ENCODE results near the gene SFSWAP. TPM values are rescaled to one million over a fixed set of nuclear protein-coding genes. Genes with fewer than 3 reads are reported as not detected.

The SFSWAP gene
- total RNA-seq, 2 experiments from 2014 or later = 54.9 to 55.9 TPM

GRCh38 chr12:131833896-131834641, 123.2 kb downstream of the SFSWAP start:
- Mint-ChIP-seq H3K9me3 (ENCODE audit: low read depth) (no peaks in the 10 kb centered on the region), H3K27ac (no peak overlapping the region), H3K4me1 (peaks cover 7% of the 10 kb centered on the region), H3K27me3 (peaks cover 32% of the 10 kb centered on the region), H3K36me3 (no peaks in the 10 kb centered on the region), H3K4me3 (no peak overlapping the region)
- CTCF ChIA-PET = no interaction called here
- DNase-seq (no peak), ATAC-seq (no peak)

GRCh38 chr12:131834798-131835615, 124.1 kb downstream of the SFSWAP start:
- no peak overlapping the region for H3K4me3 Mint-ChIP-seq
- CTCF ChIA-PET = interaction anchor here (1.3 kb wide), 1 partner anchor 145 kb away, joined by 3 read pairs; no protein-coding TSS in a partner anchor
- ATAC-seq (no peak), DNase-seq (no peak)
- H3K9me3 Mint-ChIP-seq (ENCODE audit: low read depth) = no peaks in the 10 kb centered on the region
- peaks cover 4% of the 10 kb centered on the region for H3K4me1 Mint-ChIP-seq
- no peak overlapping the region for H3K27ac Mint-ChIP-seq
- peaks cover 23% of the 10 kb centered on the region for H3K27me3 Mint-ChIP-seq
- no peaks in the 10 kb centered on the region for H3K36me3 Mint-ChIP-seq

GRCh38 chr12:131835616-131836171, 124.8 kb downstream of the SFSWAP start:
- Mint-ChIP-seq H3K27me3 (peaks cover 21% of the 10 kb centered on the region), H3K9me3 (ENCODE audit: low read depth) (no peaks in the 10 kb centered on the region), H3K27ac (no peak overlapping the region), H3K4me1 (peaks cover 4% of the 10 kb centered on the region), H3K36me3 (no peaks in the 10 kb centered on the region), H3K4me3 (no peak overlapping the region)
- CTCF ChIA-PET = interaction anchor here (0.7 to 1.4 kb wide), 5 partner anchors 24 to 737 kb away, joined by 3 to 4 read pairs (median 3); partner anchors contain the start of gene EP400
- DNase-seq = no peak
- ATAC-seq = no peak

GRCh38 chr12:131836193-131836592, 125.3 kb downstream of the SFSWAP start:
- CTCF ChIA-PET = interaction anchor here (0.7 to 1.4 kb wide), 5 partner anchors 25 to 737 kb away, joined by 3 to 4 read pairs (median 3); partner anchors contain the start of gene EP400
- no peak for DNase-seq
- no peak for ATAC-seq
- H3K4me3 Mint-ChIP-seq = no peak overlapping the region
- H3K27ac Mint-ChIP-seq = no peak overlapping the region
- H3K4me1 Mint-ChIP-seq = no peaks in the 10 kb centered on the region
- no peaks in the 10 kb centered on the region for H3K36me3 Mint-ChIP-seq
- no peaks in the 10 kb centered on the region for H3K9me3 Mint-ChIP-seq (ENCODE audit: low read depth)
- peaks cover 16% of the 10 kb centered on the region for H3K27me3 Mint-ChIP-seq

DNA sequence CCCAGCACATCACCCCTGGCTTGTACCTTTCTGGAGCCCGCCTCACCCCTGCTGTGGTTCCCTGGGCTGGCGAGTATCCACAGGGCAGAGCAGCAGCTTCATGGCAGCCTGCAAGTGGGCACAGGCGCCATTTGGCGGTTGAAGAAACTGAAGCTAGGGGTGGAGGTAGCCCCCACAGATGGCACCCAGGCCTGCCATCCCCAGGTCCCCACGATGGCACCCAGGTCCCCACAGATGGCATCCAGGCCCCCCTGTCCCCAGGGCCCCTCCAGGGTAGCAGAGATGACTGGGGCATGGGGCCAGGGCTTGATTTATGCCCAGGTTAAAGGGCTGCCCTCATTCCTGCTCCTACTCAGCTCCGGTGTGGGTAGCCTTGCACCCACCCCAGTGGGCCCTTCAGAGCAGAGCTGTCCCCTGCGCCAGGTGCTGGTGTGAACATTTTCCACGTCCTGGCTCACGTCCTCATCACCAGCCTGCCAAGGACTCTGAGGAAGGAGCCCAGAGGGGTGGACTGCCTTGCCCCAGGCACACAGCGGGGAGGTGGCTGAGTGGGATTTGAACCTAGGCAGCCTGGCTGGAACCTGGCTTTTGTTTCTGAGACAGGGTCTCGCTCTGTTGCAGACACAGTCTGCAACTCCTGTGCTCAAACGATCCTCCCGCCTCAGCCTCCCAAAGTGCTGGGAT, 126.0 kb downstream of the SFSWAP start:
- no peaks in the 10 kb centered on the region for H3K36me3 Mint-ChIP-seq
- H3K9me3 Mint-ChIP-seq (ENCODE audit: low read depth) = no peaks in the 10 kb centered on the region
- H3K27me3 Mint-ChIP-seq = peaks cover 12% of the 10 kb centered on the region
- no peak for ATAC-seq
- no peak overlapping the region for H3K4me3 Mint-ChIP-seq
- H3K4me1 Mint-ChIP-seq = no peaks in the 10 kb centered on the region
- no peak overlapping the region for H3K27ac Mint-ChIP-seq
- no peak for DNase-seq
- CTCF ChIA-PET = interaction anchor here (0.8 to 1.4 kb wide), 3 partner anchors 25 to 113 kb away, joined by 3 to 4 read pairs (median 3); partner anchors contain the start of gene EP400

- no peak for DNase-seq
- no peaks in the 10 kb centered on the region for H3K4me1 Mint-ChIP-seq
- CTCF ChIA-PET = no interaction called here
Observed at GRCh38 chr12:131840643-131841416, 129.9 kb downstream of the SFSWAP start.

DNA sequence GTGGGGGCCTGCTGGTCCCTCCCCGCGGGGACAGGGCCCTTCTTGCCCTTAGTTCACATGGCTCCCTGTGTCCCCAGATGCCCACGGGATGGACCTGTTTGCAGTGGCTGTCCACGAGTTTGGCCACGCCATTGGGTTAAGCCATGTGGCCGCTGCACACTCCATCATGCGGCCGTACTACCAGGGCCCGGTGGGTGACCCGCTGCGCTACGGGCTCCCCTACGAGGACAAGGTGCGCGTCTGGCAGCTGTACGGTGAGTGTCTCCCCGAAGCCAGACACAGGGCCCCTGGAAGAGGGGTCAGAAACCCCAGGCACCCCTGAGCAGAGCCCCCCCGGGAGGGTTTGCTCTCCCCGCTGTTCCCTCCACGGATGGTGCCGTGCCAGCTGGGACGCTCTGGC, 130.7 kb downstream of the SFSWAP start:
- Mint-ChIP-seq H3K27ac (no peak overlapping the region), H3K4me1 (no peaks in the 10 kb centered on the region), H3K9me3 (ENCODE audit: low read depth) (no peaks in the 10 kb centered on the region), H3K4me3 (no peak overlapping the region), H3K27me3 (no peaks in the 10 kb centered on the region), H3K36me3 (no peaks in the 10 kb centered on the region)
- CTCF ChIA-PET = no interaction called here
- no peak for ATAC-seq
- DNase-seq = no peak

More at GRCh38 chr12:131840643-131841416, 129.9 kb downstream of the SFSWAP start:
- ATAC-seq = no peak
- Mint-ChIP-seq H3K27me3 (no peaks in the 10 kb centered on the region), H3K36me3 (no peaks in the 10 kb centered on the region), H3K27ac (no peak overlapping the region), H3K4me3 (no peak overlapping the region), H3K9me3 (ENCODE audit: low read depth) (no peaks in the 10 kb centered on the region)

DNA sequence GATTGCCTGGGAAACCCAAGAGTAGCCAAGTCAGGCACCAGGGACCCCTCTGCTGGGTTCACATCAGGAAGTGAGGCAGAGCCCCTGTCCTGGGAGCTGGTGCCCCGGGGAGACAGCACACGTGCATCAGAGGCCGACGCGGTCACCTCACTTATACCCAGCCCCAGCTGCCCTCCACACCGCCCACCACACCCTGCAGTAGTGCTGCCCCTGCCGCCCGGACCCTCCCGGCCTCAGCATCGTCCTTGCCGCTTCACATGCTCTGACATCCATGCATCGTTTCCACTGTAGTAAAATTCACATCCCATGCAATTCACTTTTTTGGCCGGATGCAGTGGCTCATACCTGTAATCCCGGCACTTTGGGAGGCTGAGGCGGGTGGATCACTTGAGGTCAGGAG, 131.3 kb downstream of the SFSWAP start:
- H3K27me3 Mint-ChIP-seq = no peaks in the 10 kb centered on the region
- ATAC-seq (no peak), DNase-seq (no peak)
- no peak overlapping the region for H3K27ac Mint-ChIP-seq
- CTCF ChIA-PET = interaction anchor here (0.7 kb wide), 1 partner anchor 138 kb away, joined by 3 read pairs; no protein-coding TSS in a partner anchor
- H3K9me3 Mint-ChIP-seq (ENCODE audit: low read depth) = no peaks in the 10 kb centered on the region
- no peak overlapping the region for H3K4me3 Mint-ChIP-seq
- peaks cover 2% of the 10 kb centered on the region for H3K4me1 Mint-ChIP-seq
- H3K36me3 Mint-ChIP-seq = no peaks in the 10 kb centered on the region

DNA sequence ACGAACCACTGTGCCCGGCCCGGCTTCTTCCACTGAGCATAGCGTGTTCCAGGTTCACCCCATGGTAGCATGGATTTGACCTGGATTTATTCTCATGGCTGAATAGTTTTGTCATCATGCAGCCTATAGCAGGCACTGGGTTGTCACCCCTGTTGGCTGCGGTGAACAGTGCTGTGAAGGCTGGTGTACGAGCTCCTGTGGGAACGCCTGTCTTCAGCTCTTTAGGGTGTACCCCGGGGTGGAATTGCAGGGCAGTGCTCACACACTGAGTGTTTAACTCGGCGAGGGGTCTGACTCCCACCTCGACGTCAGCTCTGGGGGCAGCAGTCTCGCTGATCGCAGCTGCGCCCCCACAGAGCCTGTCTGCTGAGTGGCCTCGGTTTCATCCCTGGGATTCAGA, 132.6 kb downstream of the SFSWAP start:
- CTCF ChIA-PET = no interaction called here

GRCh38 chr12:131844140-131844539, 133.2 kb downstream of the SFSWAP start:
- H3K27ac Mint-ChIP-seq = no peak overlapping the region
- H3K27me3 Mint-ChIP-seq = no peaks in the 10 kb centered on the region
- CTCF ChIA-PET = no interaction called here
- no peak for DNase-seq
- H3K9me3 Mint-ChIP-seq (ENCODE audit: low read depth) = no peaks in the 10 kb centered on the region
- peaks cover 2% of the 10 kb centered on the region for H3K4me1 Mint-ChIP-seq
- no peak overlapping the region for H3K4me3 Mint-ChIP-seq
- H3K36me3 Mint-ChIP-seq = no peaks in the 10 kb centered on the region
- no peak for ATAC-seq

More for the DNA sequence above, 132.6 kb downstream of the SFSWAP start:
- H3K36me3 Mint-ChIP-seq = no peaks in the 10 kb centered on the region
- no peak for DNase-seq
- H3K9me3 Mint-ChIP-seq (ENCODE audit: low read depth) = no peaks in the 10 kb centered on the region
- no peak overlapping the region for H3K4me3 Mint-ChIP-seq
- no peaks in the 10 kb centered on the region for H3K27me3 Mint-ChIP-seq
- ATAC-seq = no peak
- peaks cover 2% of the 10 kb centered on the region for H3K4me1 Mint-ChIP-seq
- no peak overlapping the region for H3K27ac Mint-ChIP-seq

DNA sequence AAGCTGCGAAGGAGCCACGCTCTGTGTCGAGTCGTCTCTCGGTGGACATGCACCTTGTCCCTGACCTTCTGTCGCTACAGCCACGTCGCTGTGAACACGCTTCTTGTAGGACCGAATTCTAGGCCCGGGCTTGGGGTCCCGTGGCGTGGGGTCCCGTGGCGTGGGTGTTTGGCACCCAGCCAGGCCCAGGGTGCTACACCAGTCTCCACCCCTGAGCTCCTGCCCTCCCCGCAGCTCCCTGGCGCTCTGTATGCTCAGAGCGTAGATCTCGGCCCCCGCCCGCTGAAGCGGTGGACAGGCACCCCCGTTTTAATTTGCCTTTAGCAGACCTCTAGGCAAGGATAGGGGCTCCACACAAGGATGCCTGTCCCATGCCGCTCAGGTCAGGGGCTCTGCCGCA, 133.8 kb downstream of the SFSWAP start:
- CTCF ChIA-PET = no interaction called here
- no peaks in the 10 kb centered on the region for H3K9me3 Mint-ChIP-seq (ENCODE audit: low read depth)
- H3K4me1 Mint-ChIP-seq = peaks cover 2% of the 10 kb centered on the region
- ATAC-seq = no peak
- no peak overlapping the region for H3K4me3 Mint-ChIP-seq
- no peaks in the 10 kb centered on the region for H3K27me3 Mint-ChIP-seq
- no peaks in the 10 kb centered on the region for H3K36me3 Mint-ChIP-seq
- no peak for DNase-seq
- no peak overlapping the region for H3K27ac Mint-ChIP-seq

- ATAC-seq = no peak
Observed at GRCh38 chr12:131845121-131845520, 134.2 kb downstream of the SFSWAP start.

More at GRCh38 chr12:131845121-131845520, 134.2 kb downstream of the SFSWAP start:
- Mint-ChIP-seq H3K4me3 (no peak overlapping the region), H3K9me3 (ENCODE audit: low read depth) (no peaks in the 10 kb centered on the region), H3K27ac (no peak overlapping the region), H3K4me1 (peaks cover 2% of the 10 kb centered on the region), H3K36me3 (no peaks in the 10 kb centered on the region), H3K27me3 (no peaks in the 10 kb centered on the region)
- CTCF ChIA-PET = no interaction called here
- no peak for DNase-seq
